ENCODE measurements around the gene MRPS2. TPM values are rescaled to one million over a fixed set of nuclear protein-coding genes. Genes with fewer than 3 reads are reported as not detected.

MRPS2 gene
- total RNA-seq, 2 donors from 2014 or later, result 50.2 to 53.1 TPM

GRCh38 chr9:135550344-135550918, 49.9 kb downstream of the MRPS2 start:
- H3K36me3 ChIP-seq (ENCODE audit: control insufficient read depth, insufficient read depth, low read length), result no peaks in the 10 kb centered on the region
- Mint-ChIP-seq H3K4me1 (no peaks in the 10 kb centered on the region), H3K9me3 (no peaks in the 10 kb centered on the region), H3K36me3 (ENCODE audit: low read depth) (no peaks in the 10 kb centered on the region), H3K27ac (no peak overlapping the region), H3K27me3 (ENCODE audit: insufficient read depth) (no peaks in the 10 kb centered on the region), H3K4me3 (no peak overlapping the region)
- H3K4me1 ChIP-seq (ENCODE audit: control insufficient read depth, insufficient read depth, low read length), result no peaks in the 10 kb centered on the region
- no peak for TF ChIP-seq CTCF (conservative IDR thresholded peaks at IDR 0.05)
- no peak overlapping the region for H3K9ac ChIP-seq (ENCODE audit: extremely low read depth, low read length, poor library complexity, severe bottlenecking)
- WGBS, 2 experiments (ENCODE audit: insufficient coverage in 1 of 2, insufficient read length in 1 of 2), result 87 to 88% methylated on average over 12 to 17 of the region's 17 CpGs
- H3K27ac ChIP-seq (ENCODE audit: low read depth, low read length), result no peak overlapping the region
- no peaks in the 10 kb centered on the region for H3K9me3 ChIP-seq (ENCODE audit: control insufficient read depth, low read length)
- H3K27me3 ChIP-seq (ENCODE audit: control insufficient read depth, insufficient read depth, low read length, poor library complexity, severe bottlenecking), result no peaks in the 10 kb centered on the region
- no peak for DNase-seq
- H3K4me3 ChIP-seq (ENCODE audit: low read length), result no peak overlapping the region

GRCh38 chr9:135551031-135551430, 50.5 kb downstream of the MRPS2 start:
- Histone ChIP-seq H3K27ac (ENCODE audit: low read depth, low read length) (no peak overlapping the region), H3K9me3 (ENCODE audit: control insufficient read depth, low read length) (no peaks in the 10 kb centered on the region), H3K4me3 (ENCODE audit: low read length) (no peak overlapping the region), H3K4me1 (ENCODE audit: control insufficient read depth, insufficient read depth, low read length) (no peaks in the 10 kb centered on the region), H3K36me3 (ENCODE audit: control insufficient read depth, insufficient read depth, low read length) (no peaks in the 10 kb centered on the region), H3K9ac (ENCODE audit: extremely low read depth, low read length, poor library complexity, severe bottlenecking) (no peak overlapping the region), H3K27me3 (ENCODE audit: control insufficient read depth, insufficient read depth, low read length, poor library complexity, severe bottlenecking) (no peaks in the 10 kb centered on the region)
- no peaks in the 10 kb centered on the region for H3K4me1 Mint-ChIP-seq
- no peaks in the 10 kb centered on the region for H3K9me3 Mint-ChIP-seq
- H3K4me3 Mint-ChIP-seq, result no peak overlapping the region
- DNase-seq, result no peak
- H3K27ac Mint-ChIP-seq, result no peak overlapping the region
- TF ChIP-seq CTCF (conservative IDR thresholded peaks at IDR 0.05), result no peak
- no peaks in the 10 kb centered on the region for H3K36me3 Mint-ChIP-seq (ENCODE audit: low read depth)
- no peaks in the 10 kb centered on the region for H3K27me3 Mint-ChIP-seq (ENCODE audit: insufficient read depth)
- WGBS, 2 experiments (ENCODE audit: insufficient coverage in 1 of 2, insufficient read length in 1 of 2), result 89 to 91% methylated on average over 9 to 14 of the region's 14 CpGs

DNA sequence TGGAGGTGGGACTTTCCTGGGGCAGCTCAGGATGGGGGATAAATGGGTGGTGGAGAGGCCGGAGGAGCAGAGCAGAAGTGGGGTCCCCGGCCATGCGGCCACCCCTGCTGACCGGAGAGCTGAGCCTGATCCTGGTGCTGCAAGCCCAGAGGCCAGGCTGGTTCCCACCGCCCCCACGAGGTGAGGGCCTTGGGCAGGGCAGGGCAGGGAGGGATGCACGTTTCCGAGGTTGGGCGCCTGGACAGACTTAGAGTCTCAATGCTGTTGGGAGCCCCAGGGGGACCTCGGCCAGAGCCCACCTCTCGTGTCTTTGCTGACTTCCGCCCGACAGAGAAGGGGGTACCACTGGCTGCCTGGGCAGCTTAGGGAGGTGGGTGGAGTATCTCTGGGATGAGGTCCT, 51.0 kb downstream of the MRPS2 start:
- no peak for DNase-seq
- H3K4me3 ChIP-seq (ENCODE audit: low read length), result no peak overlapping the region
- H3K4me1 ChIP-seq (ENCODE audit: control insufficient read depth, insufficient read depth, low read length), result no peaks in the 10 kb centered on the region
- no peaks in the 10 kb centered on the region for H3K36me3 Mint-ChIP-seq (ENCODE audit: low read depth)
- no peak overlapping the region for H3K9ac ChIP-seq (ENCODE audit: extremely low read depth, low read length, poor library complexity, severe bottlenecking)
- H3K27ac ChIP-seq (ENCODE audit: low read depth, low read length), result no peak overlapping the region
- no peaks in the 10 kb centered on the region for H3K4me1 Mint-ChIP-seq
- no peaks in the 10 kb centered on the region for H3K27me3 Mint-ChIP-seq (ENCODE audit: insufficient read depth)
- no peak for TF ChIP-seq CTCF (conservative IDR thresholded peaks at IDR 0.05)
- H3K9me3 Mint-ChIP-seq, result no peaks in the 10 kb centered on the region
- no peaks in the 10 kb centered on the region for H3K36me3 ChIP-seq (ENCODE audit: control insufficient read depth, insufficient read depth, low read length)
- WGBS, 2 experiments (ENCODE audit: insufficient coverage in 1 of 2, insufficient read length in 1 of 2), result 92 to 100% methylated on average over 4 to 13 of the region's 13 CpGs
- no peak overlapping the region for H3K27ac Mint-ChIP-seq
- no peak overlapping the region for H3K4me3 Mint-ChIP-seq
- no peaks in the 10 kb centered on the region for H3K9me3 ChIP-seq (ENCODE audit: control insufficient read depth, low read length)
- H3K27me3 ChIP-seq (ENCODE audit: control insufficient read depth, insufficient read depth, low read length, poor library complexity, severe bottlenecking), result no peaks in the 10 kb centered on the region
